Sigmoid colon (tissue), 7 donors: Measurements from ENCODE around the gene CTAG2. TPM values are rescaled to one million over a fixed set of nuclear protein-coding genes. Genes with fewer than 3 reads are reported as not detected.

Experiments
- DNase-seq: peaks from one replicate; pipeline ENCODE4 v3.0.0-alpha.2; 2019
- H3K27ac ChIP-seq, 4 donors: fragments of 200-600 bp; sonication (generic); one replicate each; pipeline ENCODE4 v1.5.1; 2016 to 2019; ENCODE audit warnings: mild to moderate bottlenecking in 1 of 4
- H3K27me3 ChIP-seq, 3 donors: fragments of 200-600 bp; sonication (generic); one replicate each; pipeline ENCODE4 v1.5.1; 2019; ENCODE audit warnings: mild to moderate bottlenecking in 1 of 3
- H3K36me3 ChIP-seq, 4 donors: fragments of 200-600 bp; sonication (generic); one replicate each; pipeline ENCODE4 v1.5.1; 2016 to 2019
- H3K4me1 ChIP-seq, 4 donors: fragments of 200-600 bp; sonication (generic); one replicate each; pipeline ENCODE4 v1.5.1; 2017 to 2019
- H3K4me3 ChIP-seq, 4 donors: fragments of 200-600 bp; sonication (generic); one replicate each; pipeline ENCODE4 v1.5.1; 2017 to 2019; ENCODE audit warnings: mild to moderate bottlenecking in 2 of 4, moderate library complexity in 1 of 4
- H3K9me3 ChIP-seq, 4 donors: fragments of 200-600 bp in 3 of 4; sonication (generic) in 3 of 4; one replicate each; pipeline versions ENCODE4 v1.5.1 to v1.6.1; 2013 to 2019
- EP300 ChIP-seq, 4 donors: sonication (generic); formaldehyde crosslinking; IDR thresholded peaks; one replicate each; pipeline ENCODE4 v1.6.1; 2017; ENCODE audit warnings: antibody characterized with exemption in 4 of 4
- POLR2A ChIP-seq, 2 donors: fragments of 450-650 bp; IDR thresholded peaks; one replicate each; pipeline ENCODE4 v1.6.1; 2016; ENCODE audit warnings: antibody characterized with exemption in 2 of 2, mild to moderate bottlenecking in 2 of 2, moderate library complexity in 2 of 2
- POLR2AphosphoS5 ChIP-seq, 4 donors: sonication (generic); formaldehyde crosslinking; IDR thresholded peaks; one replicate each; pipeline ENCODE4 v1.6.1; 2017; ENCODE audit warnings: antibody characterized with exemption in 4 of 4
- WGBS, 2 donors: extraction: QIAGEN DNeasy Blood & Tissue Kit; methylation state at CpG; one replicate each; pipeline ENCODE4 v1.1.7; 2013; 5-methylcytosine and 5-hydroxymethylcytosine counted together
- intact Hi-C: fragments of 100-400 bp; cut with DNase I; formaldehyde crosslinking; loops from one replicate; pipeline ENCODE4 v1.15.1; 2023
- polyA plus RNA-seq, 3 donors: library from polyadenylated mRNA; stranded (reverse); fragments of 200-250 nt; gene quantifications; one replicate each; pipeline ENCODE4 v1.2.3, GENCODE V29; 2013
- small RNA-seq, 3 donors: library from RNA; depleted of rRNA; stranded (forward); fragments of <200 nt; gene quantifications; one replicate each; pipeline ENCODE3, GENCODE V24; 2016
- total RNA-seq, 4 donors: library from RNA; depleted of rRNA; stranded (reverse); fragments of >200 nt; gene quantifications; one replicate each; pipeline ENCODE4 v1.1.0, GENCODE V29; 2016
- TF ChIP-seq, protein P1 (sequence below), 4 experiments: fragments of 450-650 bp in 3 of 4; fragments of 200-600 bp in 1 of 4; IDR thresholded peaks; one replicate each; pipeline ENCODE4 v1.5.1; 2016 to 2019; ENCODE audit warnings: antibody characterized with exemption in 4 of 4, mild to moderate bottlenecking in 3 of 4, moderate library complexity in 2 of 4
- donor health status: healthy with polysubstance abuse.
- donor health status: Bipolar disorder and iron deficiency.
- donor health status: healthy.

Gene CTAG2
- total and polyA plus RNA-seq, 7 donors: 3.0 TPM; not detected in 6

DNA sequence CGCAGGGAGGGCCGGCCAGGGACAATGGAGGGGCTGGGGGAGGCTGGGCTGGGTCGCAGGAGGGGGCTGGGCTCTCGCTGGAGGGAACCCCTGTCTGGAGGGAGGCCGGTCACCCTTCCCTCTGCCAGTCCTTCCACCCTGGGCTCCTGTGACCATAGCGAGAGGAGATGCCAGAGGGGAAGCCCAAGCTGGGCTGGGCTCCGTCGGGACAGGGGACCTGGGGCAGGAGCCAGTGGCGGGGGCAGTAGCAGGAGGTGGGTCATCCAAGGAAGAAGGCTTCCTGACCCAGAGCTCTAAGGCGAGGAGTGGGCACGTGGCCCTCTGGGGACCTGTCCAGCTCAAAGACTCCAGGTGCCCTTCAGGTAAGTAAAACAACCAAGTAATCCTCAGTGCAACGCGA, 51.2 kb downstream of the CTAG2 start:
- TF ChIP-seq POLR2AphosphoS5 (IDR thresholded peaks at IDR 0.05) (no peak), EP300 (IDR thresholded peaks at IDR 0.05) (no peak), POLR2A (IDR thresholded peaks at IDR 0.05) (no peak)
- TF ChIP-seq, protein P1, sequence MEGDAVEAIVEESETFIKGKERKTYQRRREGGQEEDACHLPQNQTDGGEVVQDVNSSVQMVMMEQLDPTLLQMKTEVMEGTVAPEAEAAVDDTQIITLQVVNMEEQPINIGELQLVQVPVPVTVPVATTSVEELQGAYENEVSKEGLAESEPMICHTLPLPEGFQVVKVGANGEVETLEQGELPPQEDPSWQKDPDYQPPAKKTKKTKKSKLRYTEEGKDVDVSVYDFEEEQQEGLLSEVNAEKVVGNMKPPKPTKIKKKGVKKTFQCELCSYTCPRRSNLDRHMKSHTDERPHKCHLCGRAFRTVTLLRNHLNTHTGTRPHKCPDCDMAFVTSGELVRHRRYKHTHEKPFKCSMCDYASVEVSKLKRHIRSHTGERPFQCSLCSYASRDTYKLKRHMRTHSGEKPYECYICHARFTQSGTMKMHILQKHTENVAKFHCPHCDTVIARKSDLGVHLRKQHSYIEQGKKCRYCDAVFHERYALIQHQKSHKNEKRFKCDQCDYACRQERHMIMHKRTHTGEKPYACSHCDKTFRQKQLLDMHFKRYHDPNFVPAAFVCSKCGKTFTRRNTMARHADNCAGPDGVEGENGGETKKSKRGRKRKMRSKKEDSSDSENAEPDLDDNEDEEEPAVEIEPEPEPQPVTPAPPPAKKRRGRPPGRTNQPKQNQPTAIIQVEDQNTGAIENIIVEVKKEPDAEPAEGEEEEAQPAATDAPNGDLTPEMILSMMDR (IDR thresholded peaks at IDR 0.05): no peak
- Histone ChIP-seq H3K27ac (no peak overlapping the region), H3K4me1 (no peaks in the 10 kb centered on the region), H3K36me3 (no peaks in the 10 kb centered on the region), H3K27me3 (peaks cover 0 to 3% (median 0%) of the 10 kb centered on the region in 3 donors), H3K9me3 (no peaks in the 10 kb centered on the region), H3K4me3 (no peak overlapping the region)
- no peak for DNase-seq
- 79% methylated on average over 13 of the region's 13 CpGs for WGBS, 2 donors
- intact Hi-C loops: no loop called here

Small RNAs within 50 kb of the gene (small RNA-seq; reads per million reads assigned to genes)
- gene AC244090.1: 0 reads per million in 3 donors
- 0 reads per million in 3 donors for gene AC244107.2

Other genes with a start within 250 kb of the CTAG2 start
- gene DNASE1L1, start 244.3 kb downstream of the CTAG2 start, total RNA-seq: 10 to 100 TPM; 10.9 to 21.8 (median 16.6) TPM
- 10 to 100 TPM; 15.5 to 25.7 (median 17.4) TPM for gene DNASE1L1, start 244.3 kb downstream of the CTAG2 start, polyA plus RNA-seq
- 10 to 100 TPM; 35.7 to 58.2 (median 36.6) TPM for gene TAFAZZIN, start 242.0 kb downstream of the CTAG2 start, total RNA-seq
- 10 to 100 TPM in 1 of 3 donors, 1 to 10 TPM in 2; 8.4 to 48.0 (median 9.2) TPM for gene TAFAZZIN, start 242.0 kb downstream of the CTAG2 start, polyA plus RNA-seq
- 10 to 100 TPM; 16.5 to 54.6 (median 27.0) TPM for gene ATP6AP1, start 224.9 kb downstream of the CTAG2 start, total RNA-seq
- 10 to 100 TPM; 18.6 to 87.7 (median 39.1) TPM for gene ATP6AP1, start 224.9 kb downstream of the CTAG2 start, polyA plus RNA-seq
- 100 to 1,000 TPM in 1 of 4 donors, 10 to 100 TPM in 3; 71.7 to 101 (median 86.1) TPM for gene GDI1, start 216.4 kb downstream of the CTAG2 start, total RNA-seq
- 10 to 100 TPM; 50.9 to 75.4 (median 51.1) TPM for gene GDI1, start 216.4 kb downstream of the CTAG2 start, polyA plus RNA-seq
- gene FAM50A, start 209.4 kb downstream of the CTAG2 start, total RNA-seq: 10 to 100 TPM; 40.5 to 78.1 (median 48.7) TPM
- gene FAM50A, start 209.4 kb downstream of the CTAG2 start, polyA plus RNA-seq: 10 to 100 TPM; 61.9 to 85.1 (median 85.1) TPM
- gene PLXNA3, start 195.3 kb downstream of the CTAG2 start, total RNA-seq: 10 to 100 TPM in 1 of 4 donors, 1 to 10 TPM in 3; 3.1 to 12.7 (median 5.9) TPM
- gene PLXNA3, start 195.3 kb downstream of the CTAG2 start, polyA plus RNA-seq: 10 to 100 TPM in 1 of 3 donors, 1 to 10 TPM in 2; 4.2 to 22.9 (median 8.6) TPM
- gene LAGE3, start 174.3 kb downstream of the CTAG2 start, total RNA-seq: 10 to 100 TPM; 15.5 to 32.7 (median 22.4) TPM
- 10 to 100 TPM; 12.7 to 25.4 (median 21.6) TPM for gene LAGE3, start 174.3 kb downstream of the CTAG2 start, polyA plus RNA-seq
- 10 to 100 TPM; 31.6 to 51.0 (median 44.1) TPM for gene UBL4A, start 167.0 kb downstream of the CTAG2 start, total RNA-seq
- 10 to 100 TPM; 36.5 to 44.4 (median 36.5) TPM for gene UBL4A, start 167.0 kb downstream of the CTAG2 start, polyA plus RNA-seq
- 10 to 100 TPM; 17.5 to 28.8 (median 20.7) TPM for gene SLC10A3, start 162.9 kb downstream of the CTAG2 start, total RNA-seq
- 10 to 100 TPM; 12.9 to 22.6 (median 18.0) TPM for gene SLC10A3, start 162.9 kb downstream of the CTAG2 start, polyA plus RNA-seq
- gene FAM3A, start 137.3 kb downstream of the CTAG2 start, total RNA-seq: 10 to 100 TPM; 30.7 to 49.0 (median 40.6) TPM
- gene FAM3A, start 137.3 kb downstream of the CTAG2 start, polyA plus RNA-seq: 10 to 100 TPM; 49.7 to 64.9 (median 57.1) TPM
- 10 to 100 TPM; 15.0 to 32.1 (median 19.8) TPM for gene G6PD, start 106.7 kb downstream of the CTAG2 start, total RNA-seq
- 10 to 100 TPM in 2 of 3 donors, 1 to 10 TPM in 1; 9.0 to 34.6 (median 17.8) TPM for gene G6PD, start 106.7 kb downstream of the CTAG2 start, polyA plus RNA-seq
- gene IKBKG, start 106.0 kb downstream of the CTAG2 start, total RNA-seq: 10 to 100 TPM in 3 of 4 donors, 1 to 10 TPM in 1; 9.2 to 27.4 (median 13.3) TPM
- gene IKBKG, start 106.0 kb downstream of the CTAG2 start, polyA plus RNA-seq: 10 to 100 TPM; 13.2 to 28.9 (median 17.8) TPM
- under 1 TPM in 1 of 4 donors, not detected in 3; 0.54 TPM for gene CTAG1A, start 68.4 kb downstream of the CTAG2 start, total RNA-seq
- gene CTAG1A, start 68.4 kb downstream of the CTAG2 start, polyA plus RNA-seq: not detected
- not detected for gene CTAG1B, start 34.3 kb downstream of the CTAG2 start, total RNA-seq
- gene CTAG1B, start 34.3 kb downstream of the CTAG2 start, polyA plus RNA-seq: not detected
- 1 to 10 TPM; 2.0 to 5.5 (median 4.1) TPM for gene GAB3, start 97.5 kb upstream of the CTAG2 start, total RNA-seq
- gene GAB3, start 97.5 kb upstream of the CTAG2 start, polyA plus RNA-seq: 1 to 10 TPM in 1 of 3 donors, under 1 TPM in 2; 0.46 to 2.5 (median 0.60) TPM
- 10 to 100 TPM; 18.2 to 38.8 (median 19.2) TPM for gene DKC1, start 109.3 kb upstream of the CTAG2 start, total RNA-seq
- 10 to 100 TPM; 19.7 to 47.5 (median 24.0) TPM for gene DKC1, start 109.3 kb upstream of the CTAG2 start, polyA plus RNA-seq
- 10 to 100 TPM; 24.6 to 36.7 (median 28.2) TPM for gene MPP1, start 151.9 kb upstream of the CTAG2 start, total RNA-seq
- gene MPP1, start 151.9 kb upstream of the CTAG2 start, polyA plus RNA-seq: 10 to 100 TPM; 16.4 to 30.3 (median 22.2) TPM
- gene SMIM9, start 181.1 kb upstream of the CTAG2 start, total RNA-seq: 1 to 10 TPM in 1 of 4 donors, not detected in 3; 2.3 TPM
- gene SMIM9, start 181.1 kb upstream of the CTAG2 start, polyA plus RNA-seq: not detected
- 1 to 10 TPM in 3 of 4 donors, not detected in 1; 3.6 to 4.1 (median 3.6) TPM for gene F8A1, start 232.8 kb upstream of the CTAG2 start, total RNA-seq
- gene F8A1, start 232.8 kb upstream of the CTAG2 start, polyA plus RNA-seq: 10 to 100 TPM; 16.2 to 22.2 (median 16.2) TPM